ENCODE measurements around the gene RERG.

DNA sequence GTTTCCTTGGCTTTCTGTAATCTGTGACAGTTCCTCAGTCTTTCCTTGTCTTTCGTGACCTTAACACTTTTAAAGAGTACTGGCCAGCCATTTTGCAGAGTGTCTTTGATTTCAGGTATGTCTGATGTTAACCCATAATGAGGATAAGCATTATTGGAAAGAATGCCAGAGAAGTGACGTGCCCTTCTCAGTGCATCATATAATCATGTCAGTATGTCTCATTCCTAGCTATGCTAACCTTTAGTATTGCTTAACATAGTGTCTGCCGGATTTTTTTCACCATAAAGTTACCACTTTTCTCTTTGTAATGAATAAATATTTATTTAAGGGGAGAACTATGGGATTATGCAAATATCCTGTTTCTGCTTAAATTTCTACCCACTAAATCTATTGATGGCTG is 28.5 kb downstream of the RERG start:
- TF ChIP-seq, protein P1, sequence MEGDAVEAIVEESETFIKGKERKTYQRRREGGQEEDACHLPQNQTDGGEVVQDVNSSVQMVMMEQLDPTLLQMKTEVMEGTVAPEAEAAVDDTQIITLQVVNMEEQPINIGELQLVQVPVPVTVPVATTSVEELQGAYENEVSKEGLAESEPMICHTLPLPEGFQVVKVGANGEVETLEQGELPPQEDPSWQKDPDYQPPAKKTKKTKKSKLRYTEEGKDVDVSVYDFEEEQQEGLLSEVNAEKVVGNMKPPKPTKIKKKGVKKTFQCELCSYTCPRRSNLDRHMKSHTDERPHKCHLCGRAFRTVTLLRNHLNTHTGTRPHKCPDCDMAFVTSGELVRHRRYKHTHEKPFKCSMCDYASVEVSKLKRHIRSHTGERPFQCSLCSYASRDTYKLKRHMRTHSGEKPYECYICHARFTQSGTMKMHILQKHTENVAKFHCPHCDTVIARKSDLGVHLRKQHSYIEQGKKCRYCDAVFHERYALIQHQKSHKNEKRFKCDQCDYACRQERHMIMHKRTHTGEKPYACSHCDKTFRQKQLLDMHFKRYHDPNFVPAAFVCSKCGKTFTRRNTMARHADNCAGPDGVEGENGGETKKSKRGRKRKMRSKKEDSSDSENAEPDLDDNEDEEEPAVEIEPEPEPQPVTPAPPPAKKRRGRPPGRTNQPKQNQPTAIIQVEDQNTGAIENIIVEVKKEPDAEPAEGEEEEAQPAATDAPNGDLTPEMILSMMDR (IDR thresholded peaks at IDR 0.05), result no peak
- TF ChIP-seq POLR2A (IDR thresholded peaks at IDR 0.05), result no peak

All from prostate gland (tissue), 2 donors.